Measurements from ENCODE around the gene ETFRF1.

The ETFRF1 gene, protein sequence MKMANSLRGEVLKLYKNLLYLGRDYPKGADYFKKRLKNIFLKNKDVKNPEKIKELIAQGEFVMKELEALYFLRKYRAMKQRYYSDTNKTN

DNA sequence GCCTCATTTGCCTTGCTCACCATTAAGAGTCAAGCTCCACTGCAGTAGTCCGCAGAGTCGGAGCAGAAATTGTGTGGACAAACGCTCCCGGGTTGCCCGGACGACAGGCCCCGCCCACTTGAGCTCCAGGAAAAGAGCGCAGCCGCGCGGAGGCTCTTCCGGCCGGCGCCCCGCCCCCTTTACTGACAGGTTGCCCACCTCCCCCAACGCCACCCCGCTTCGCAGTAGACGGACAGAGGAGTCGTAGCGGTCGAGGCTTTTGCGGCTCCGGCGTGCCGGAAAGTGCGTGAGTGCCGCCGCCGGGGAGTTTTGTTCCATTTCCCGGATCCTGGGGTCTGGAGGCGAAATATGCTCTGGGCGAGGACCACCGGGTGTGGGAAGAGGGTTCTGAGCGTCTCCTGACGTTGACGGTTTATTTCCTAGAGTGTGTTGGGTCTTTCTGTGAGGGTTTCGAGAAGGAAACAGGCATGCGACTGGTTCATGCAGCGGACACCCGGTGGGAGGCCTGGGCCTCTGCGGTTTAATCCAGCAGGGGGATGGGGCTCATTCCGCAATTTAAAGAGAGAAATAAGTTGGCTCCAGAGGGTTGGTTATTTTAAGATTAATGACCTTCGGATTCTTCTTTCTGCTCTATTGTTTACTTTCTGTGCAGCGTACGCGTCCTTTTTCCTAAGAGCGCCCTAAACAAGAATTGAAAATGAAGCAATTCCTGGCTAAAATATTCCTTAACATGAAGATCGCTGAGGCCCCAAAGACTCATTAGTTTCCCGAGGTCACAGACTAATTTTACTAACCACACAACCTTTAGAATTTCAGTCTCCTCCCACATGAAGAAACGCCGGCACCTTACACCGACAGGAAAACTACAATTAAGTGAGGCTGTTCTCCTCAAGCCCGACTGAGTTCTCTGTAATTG lies at the start of gene ETFRF1, which contains the start of gene DNAI7:
ETFRF1 (plus strand) TSS at position 182 of the 916 bp plus-strand sequence. CDS start 8,720 bp downstream, outside the sequence.
DNAI7 (minus strand) TSS at position 105 of the 916 bp plus-strand sequence; CDS start at position 23, 82 bp downstream.
- Histone ChIP-seq H3K4me2 (peak within 1 kb of the TSS; percentile 77 to 97 (median 90)), H4K20me1 (peaks cover 0 to 6% (median 0%) of the 10 kb centered on the region in 11 experiments; a peak in 1 of 22 replicates), H3K4me1 (peaks cover 21 to 34% (median 31%) of the 10 kb centered on the region in 10 experiments), H3K9ac (peak within 1 kb of the TSS; percentile 80 to 93 (median 84)), H3K9me3 (replicated peaks in 1 of 11) (no peaks in the 10 kb centered on the region), H3K4me3 (peak within 1 kb of the TSS; percentile 70 to 80 (median 74)), H3K36me3 (peaks cover 0 to 9% (median 3%) of the 10 kb centered on the region in 11 experiments; a peak in 4 of 22 replicates), H3K27ac (peak within 1 kb of the TSS; percentile 80 to 90 (median 84)), H3K27me3 (no peaks in the 10 kb centered on the region)
- TF ChIP-seq Cebpa-rat (IDR thresholded peaks at IDR 0.05): no peak

DNA sequence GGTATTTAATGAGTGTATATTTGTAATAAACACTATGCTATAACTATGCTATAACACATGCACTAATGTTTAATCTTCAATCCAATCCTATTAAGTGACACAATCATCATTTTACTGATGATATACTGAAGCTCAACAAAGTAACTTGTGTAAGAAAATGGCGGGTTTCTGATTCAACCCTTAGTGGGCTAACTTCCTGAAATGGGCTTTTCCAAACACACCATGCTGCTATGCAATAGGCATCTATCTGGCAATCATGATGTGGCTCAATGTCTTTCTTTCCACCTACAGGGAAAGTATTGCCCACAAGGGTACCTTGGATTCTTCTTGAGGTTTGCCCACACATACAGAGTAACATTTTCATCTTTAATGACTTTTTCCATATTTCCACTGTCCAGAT lies 48.4 kb upstream of the ETFRF1 start:
- no peaks in the 10 kb centered on the region for H3K27me3 ChIP-seq
- H3K4me2 ChIP-seq: no peak overlapping the region
- TF ChIP-seq Cebpa-rat (IDR thresholded peaks at IDR 0.05): no peak
- no peaks in the 10 kb centered on the region for H4K20me1 ChIP-seq
- no peaks in the 10 kb centered on the region for H3K36me3 ChIP-seq
- no peak overlapping the region for H3K4me3 ChIP-seq
- H3K4me1 ChIP-seq: peaks cover 3 to 8% (median 4%) of the 10 kb centered on the region in 10 experiments; a peak in 19 of 20 replicates
- H3K9ac ChIP-seq: no peak overlapping the region
- H3K27ac ChIP-seq: no peak overlapping the region
- no peaks in the 10 kb centered on the region for H3K9me3 ChIP-seq (replicated peaks in 1 of 11)

DNA sequence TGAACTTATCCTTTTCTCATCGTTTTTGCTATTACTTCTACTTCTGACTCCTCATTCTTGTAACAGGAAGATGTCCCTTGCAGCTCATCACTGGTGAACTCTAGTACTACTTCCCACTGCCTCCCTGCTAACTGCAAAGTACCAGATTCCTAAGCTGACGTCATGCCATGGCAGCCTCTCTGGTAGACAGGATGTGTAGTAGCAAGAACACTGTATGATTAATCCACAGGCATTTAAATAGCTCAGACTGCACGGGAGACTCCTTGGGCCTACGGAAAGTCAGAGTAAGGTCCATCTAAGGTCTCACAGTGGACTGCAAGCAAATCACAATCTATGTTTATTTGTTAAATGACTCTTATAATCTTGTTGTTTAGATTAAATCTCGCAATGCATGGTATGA lies 43.6 kb upstream of the ETFRF1 start:
- TF ChIP-seq Cebpa-rat (IDR thresholded peaks at IDR 0.05): no peak
- Histone ChIP-seq H3K36me3 (no peaks in the 10 kb centered on the region), H3K9ac (no peak overlapping the region)

DNA sequence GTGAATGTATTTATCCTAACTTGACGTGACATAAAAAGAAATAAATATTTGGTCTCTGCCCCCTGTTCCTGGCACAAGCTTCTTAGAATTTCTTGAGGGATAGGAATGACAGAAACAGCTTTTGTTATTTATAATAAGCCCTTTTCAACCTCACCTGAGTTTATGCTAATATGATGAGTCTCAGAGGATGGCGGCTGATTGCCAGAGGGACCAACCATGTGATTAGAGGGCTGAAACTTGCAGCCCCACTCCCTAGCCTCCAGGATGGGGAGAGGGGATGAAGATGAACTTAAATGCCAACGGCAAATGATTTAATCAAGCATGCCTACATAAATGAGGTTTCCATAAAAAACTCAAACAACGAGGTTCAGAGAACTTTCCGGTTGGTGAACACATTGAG lies 43.0 kb upstream of the ETFRF1 start:
- no peaks in the 10 kb centered on the region for H3K36me3 ChIP-seq
- H3K4me3 ChIP-seq: no peak overlapping the region
- H3K27me3 ChIP-seq: no peaks in the 10 kb centered on the region
- H3K9ac ChIP-seq: no peak overlapping the region
- H3K4me1 ChIP-seq: peaks cover 13 to 18% (median 15%) of the 10 kb centered on the region in 10 experiments
- no peak overlapping the region for H3K27ac ChIP-seq
- no peaks in the 10 kb centered on the region for H4K20me1 ChIP-seq
- H3K4me2 ChIP-seq: peak overlapping the region; percentile 30 to 66 (median 38)
- H3K9me3 ChIP-seq (replicated peaks in 1 of 11): no peaks in the 10 kb centered on the region
- no peak for TF ChIP-seq Cebpa-rat (IDR thresholded peaks at IDR 0.05)

More for the DNA sequence above, 43.6 kb upstream of the ETFRF1 start:
- Histone ChIP-seq H3K27ac (no peak overlapping the region), H3K27me3 (no peaks in the 10 kb centered on the region), H4K20me1 (no peaks in the 10 kb centered on the region), H3K4me1 (peaks cover 13 to 18% (median 15%) of the 10 kb centered on the region in 10 experiments), H3K9me3 (replicated peaks in 1 of 11) (no peaks in the 10 kb centered on the region), H3K4me3 (no peak overlapping the region), H3K4me2 (peak overlapping the region in 9 of 11 experiments; percentile 3 to 60 (median 38); a peak in 15 of 22 replicates)

DNA sequence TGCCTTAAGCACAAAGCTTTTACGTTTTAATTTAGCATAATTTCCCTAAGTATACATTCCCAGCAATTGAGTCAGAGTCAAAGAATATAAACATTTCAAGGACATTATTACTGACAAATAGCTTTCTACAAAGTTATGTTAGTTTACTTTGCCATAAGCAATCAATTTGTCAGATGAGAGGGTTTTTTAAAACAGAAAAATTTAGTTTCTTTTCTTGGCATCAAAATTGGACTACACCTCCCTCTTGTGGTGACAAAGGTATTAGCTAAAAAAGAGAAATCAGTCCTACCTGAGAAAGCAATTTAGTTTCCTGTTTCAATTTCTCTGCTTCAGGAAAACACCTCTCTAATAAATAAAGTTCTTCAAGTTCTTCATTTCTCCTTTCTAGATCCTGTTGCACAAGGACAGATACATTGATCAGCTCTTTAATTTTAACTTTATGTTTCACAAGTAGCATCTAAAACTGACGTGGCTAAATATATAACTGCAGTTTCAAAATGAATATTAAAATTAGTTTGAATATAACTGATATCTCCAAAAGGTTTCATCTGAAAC lies 39.9 kb upstream of the ETFRF1 start:
- no peaks in the 10 kb centered on the region for H3K36me3 ChIP-seq
- H3K27ac ChIP-seq: no peak overlapping the region
- TF ChIP-seq Cebpa-rat (IDR thresholded peaks at IDR 0.05): no peak
- H3K4me3 ChIP-seq: no peak overlapping the region
- H3K4me1 ChIP-seq: peaks cover 13 to 22% (median 15%) of the 10 kb centered on the region in 10 experiments
- no peak overlapping the region for H3K4me2 ChIP-seq
- no peaks in the 10 kb centered on the region for H3K27me3 ChIP-seq
- H4K20me1 ChIP-seq: no peaks in the 10 kb centered on the region
- H3K9ac ChIP-seq: no peak overlapping the region
- no peaks in the 10 kb centered on the region for H3K9me3 ChIP-seq (replicated peaks in 1 of 11)

DNA sequence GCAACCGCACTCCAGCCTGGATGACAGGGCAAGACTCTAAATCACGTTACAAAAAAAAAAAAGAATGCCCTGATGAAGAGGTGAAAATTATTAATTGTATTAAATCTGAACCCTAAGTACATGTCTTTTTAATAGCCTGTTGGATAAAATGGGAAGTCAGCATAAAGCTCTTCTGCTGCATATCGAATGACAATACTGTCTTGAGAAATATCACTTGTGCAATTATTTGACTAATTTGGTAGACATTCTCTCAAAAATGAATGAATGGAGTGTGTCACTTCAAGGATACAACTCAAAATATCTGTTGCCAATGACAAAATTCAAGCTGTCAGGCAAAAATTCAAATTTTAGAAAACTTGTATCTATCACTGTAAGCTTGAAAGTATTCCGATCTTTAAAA lies 39.0 kb upstream of the ETFRF1 start:
- TF ChIP-seq Cebpa-rat (IDR thresholded peaks at IDR 0.05): no peak
- Histone ChIP-seq H3K9ac (no peak overlapping the region), H3K4me2 (no peak overlapping the region), H3K27ac (no peak overlapping the region), H3K4me1 (peaks cover 13 to 21% (median 15%) of the 10 kb centered on the region in 10 experiments), H4K20me1 (no peaks in the 10 kb centered on the region), H3K9me3 (replicated peaks in 1 of 11) (no peaks in the 10 kb centered on the region), H3K36me3 (no peaks in the 10 kb centered on the region), H3K27me3 (no peaks in the 10 kb centered on the region), H3K4me3 (no peak overlapping the region)

DNA sequence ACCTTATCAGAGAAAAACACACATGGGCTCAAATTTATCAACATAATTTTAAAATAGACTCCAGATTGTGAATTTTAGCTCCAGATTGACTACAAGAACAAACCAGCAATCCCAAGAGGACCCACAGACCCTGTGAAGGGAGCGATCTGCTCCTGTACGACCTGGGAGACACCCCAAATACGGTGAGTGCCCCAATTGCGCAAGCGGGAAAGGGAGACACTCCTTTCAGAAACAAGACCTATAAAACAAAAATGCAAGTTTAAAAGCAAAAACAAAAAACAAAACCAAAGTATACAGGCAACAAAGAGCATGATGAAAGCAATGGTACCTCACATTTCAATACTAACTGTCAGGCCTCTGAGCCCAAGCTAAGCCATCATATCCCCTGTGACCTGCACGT lies 32.2 kb upstream of the ETFRF1 start:
- no peaks in the 10 kb centered on the region for H3K27me3 ChIP-seq
- 0 out of 22 replicates have a peak, but pooled peaks of 1 of the 11 experiments have one; percentile 34 for TF ChIP-seq Cebpa-rat (IDR thresholded peaks at IDR 0.05)
- no peaks in the 10 kb centered on the region for H3K9me3 ChIP-seq (replicated peaks in 1 of 11)
- H4K20me1 ChIP-seq: no peaks in the 10 kb centered on the region
- H3K9ac ChIP-seq: no peak overlapping the region
- H3K4me2 ChIP-seq: no peak overlapping the region
- H3K36me3 ChIP-seq: no peaks in the 10 kb centered on the region
- no peak overlapping the region for H3K4me3 ChIP-seq
- no peak overlapping the region for H3K27ac ChIP-seq
- H3K4me1 ChIP-seq: 0 out of 20 replicates have a peak, but pooled peaks cover 0 to under 1% (median 0%) of the 10 kb centered on the region in 10 experiments

DNA sequence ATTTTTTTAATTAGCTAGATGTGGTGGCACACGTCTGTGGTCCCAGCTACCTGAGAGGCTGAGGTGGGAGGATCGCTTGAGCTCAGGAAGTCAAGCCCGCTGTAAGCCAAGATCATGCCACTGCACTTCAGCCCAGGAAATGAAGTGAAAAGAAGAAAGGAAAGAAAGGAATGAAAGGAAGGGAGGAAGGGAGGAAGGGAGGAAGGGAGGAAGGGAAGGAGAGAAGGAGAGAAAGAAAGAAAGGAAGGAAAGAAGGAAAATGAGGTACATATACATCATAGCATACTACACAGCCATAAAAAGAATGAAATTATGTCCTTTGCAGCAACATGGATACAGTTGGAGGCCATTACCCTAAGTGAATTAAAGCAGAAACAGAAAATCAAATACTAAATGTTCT lies 12.3 kb upstream of the ETFRF1 start:
- TF ChIP-seq Cebpa-rat (IDR thresholded peaks at IDR 0.05): no peak
- H3K27ac ChIP-seq: no peak overlapping the region
- H3K27me3 ChIP-seq: no peaks in the 10 kb centered on the region

DNA sequence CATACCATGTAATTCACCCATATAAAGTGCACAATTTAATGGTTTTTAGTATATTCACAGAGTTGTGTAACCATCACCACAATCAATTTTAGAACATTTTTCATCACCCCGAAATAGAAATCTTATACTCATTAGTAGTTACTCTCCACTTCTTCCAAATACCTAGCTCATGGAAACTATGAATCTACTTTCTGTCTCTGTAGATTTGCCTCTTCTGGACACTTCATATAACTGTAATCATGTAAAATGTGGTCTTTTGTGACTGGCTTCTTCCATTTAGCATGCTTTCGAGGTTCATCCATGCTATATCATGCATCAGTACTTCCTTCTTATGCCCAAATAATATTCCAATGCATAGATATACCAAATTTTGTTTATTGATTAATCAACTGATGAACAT lies 10.9 kb upstream of the ETFRF1 start:
- TF ChIP-seq Cebpa-rat (IDR thresholded peaks at IDR 0.05): no peak
- Histone ChIP-seq H3K4me1 (no peaks in the 10 kb centered on the region), H3K36me3 (no peaks in the 10 kb centered on the region), H3K27ac (no peak overlapping the region), H3K27me3 (no peaks in the 10 kb centered on the region), H3K4me3 (no peak overlapping the region), H3K9ac (no peak overlapping the region), H3K9me3 (replicated peaks in 1 of 11) (peaks cover 0 to 9% (median 5%) of the 10 kb centered on the region in 11 experiments; a peak in 7 of 22 replicates), H4K20me1 (no peaks in the 10 kb centered on the region), H3K4me2 (no peak overlapping the region)

More for the DNA sequence above, 12.3 kb upstream of the ETFRF1 start:
- no peak overlapping the region for H3K4me3 ChIP-seq
- peaks cover 0 to 10% (median 5%) of the 10 kb centered on the region in 11 experiments; a peak in 8 of 22 replicates for H3K9me3 ChIP-seq (replicated peaks in 1 of 11)
- no peak overlapping the region for H3K9ac ChIP-seq
- H3K36me3 ChIP-seq: no peaks in the 10 kb centered on the region
- no peak overlapping the region for H3K4me2 ChIP-seq
- no peaks in the 10 kb centered on the region for H3K4me1 ChIP-seq
- H4K20me1 ChIP-seq: no peaks in the 10 kb centered on the region
